HL-60/S4 (cell line): ENCODE measurements around the gene SAP30L.

Experiments
- in situ Hi-C: fragments of 300-500 bp; cut with MboI; formaldehyde crosslinking; loops from 2 replicates; pipeline ENCODE4 v1.14.3; 2022; ENCODE audit warnings: low sequenced_read_pairs

SAP30L gene

GRCh38 chr5:154505567-154505966 is 59.8 kb downstream of the SAP30L start:
- in situ Hi-C loops: no loop called here

GRCh38 chr5:154506049-154506715 is 60.4 kb downstream of the SAP30L start:
- in situ Hi-C loops: no loop called here

GRCh38 chr5:154506716-154507080 is 60.9 kb downstream of the SAP30L start:
- in situ Hi-C loops: no loop called here

- in situ Hi-C loops: no loop called here
These were observed 62.3 kb downstream of the SAP30L start for GRCh38 chr5:154508114-154508513.

- in situ Hi-C loops: no loop called here
These were observed 64.2 kb downstream of the SAP30L start for GRCh38 chr5:154509784-154510555.
